ENCODE data around the gene IFT80.

- TF ChIP-seq CTCF (IDR thresholded peaks at IDR 0.05) (no peak), POLR2A (IDR thresholded peaks at IDR 0.05) (no peak)
Observed at GRCh38 chr3:160402221-160403027, 3.4 kb upstream of the IFT80 start.

Data from thyroid gland (tissue), 4 donors.